ENCODE data around the gene TEX36.

TEX36 gene

DNA sequence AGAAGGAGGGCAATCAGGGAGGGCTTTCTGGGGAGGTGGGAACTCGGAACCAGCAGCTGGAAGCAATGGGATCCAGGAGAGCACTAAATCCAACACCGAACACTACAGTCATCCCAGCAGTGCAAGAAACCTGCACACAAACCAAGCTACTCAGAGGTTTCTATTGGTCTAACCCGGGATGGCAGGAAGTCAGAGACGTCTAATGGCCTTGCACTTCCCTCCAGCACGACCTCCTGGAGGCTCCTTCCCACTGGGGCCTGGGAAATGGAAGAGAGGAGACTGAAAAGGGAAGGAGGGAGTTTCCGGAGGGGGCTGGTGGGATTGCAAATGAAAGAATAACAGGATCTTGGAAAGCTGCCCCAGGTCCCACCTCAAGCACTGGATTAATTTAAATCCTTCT is 56.3 kb downstream of the TEX36 start:
- no peak overlapping the region for H3K27ac ChIP-seq (ENCODE audit: low read depth, low read length, poor library complexity, severe bottlenecking)

DNA sequence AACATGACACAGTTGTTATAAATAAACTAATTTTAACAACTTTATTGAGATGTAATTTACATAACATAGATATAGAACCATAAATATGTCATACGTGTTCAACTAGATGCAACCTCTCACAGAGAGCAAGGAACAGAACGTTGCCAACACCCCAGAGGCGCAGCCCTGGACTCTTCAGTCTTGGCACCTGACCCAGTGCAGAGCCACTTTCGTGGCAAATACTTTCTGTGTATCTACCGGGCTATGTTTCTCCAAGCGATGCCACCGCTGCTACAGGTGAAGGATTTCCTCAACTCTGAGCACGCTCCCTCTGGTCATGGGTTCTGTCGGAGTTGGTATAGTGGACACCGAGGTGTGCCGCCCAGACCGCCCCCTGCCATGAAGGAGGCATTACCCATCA is 57.4 kb downstream of the TEX36 start:
- Histone ChIP-seq H3K9ac (ENCODE audit: low read length) (no peak overlapping the region), H3K4me3 (ENCODE audit: low read depth, low read length, poor library complexity, severe bottlenecking) (no peak overlapping the region), H4K20me1 (ENCODE audit: insufficient read depth, low read length) (no peaks in the 10 kb centered on the region), H3K36me3 (ENCODE audit: insufficient read depth, low read length) (no peaks in the 10 kb centered on the region), H3K4me2 (ENCODE audit: low read length) (no peak overlapping the region), H3K9me2 (ENCODE audit: low read depth, low read length) (no peaks in the 10 kb centered on the region), H3K27ac (ENCODE audit: low read depth, low read length, poor library complexity, severe bottlenecking) (no peak overlapping the region), H2AFZ (ENCODE audit: low read length) (no peak overlapping the region), H3F3A (ENCODE audit: insufficient read depth, low read length) (no peaks in the 10 kb centered on the region), H3K79me2 (ENCODE audit: insufficient read depth, low read length) (no peaks in the 10 kb centered on the region), H3K27me3 (ENCODE audit: insufficient read depth, low read length) (0 out of 2 replicates have a peak, but pooled peaks cover 3% of the 10 kb centered on the region), H3K9me3 (ENCODE audit: low read length) (no peaks in the 10 kb centered on the region), H3K4me1 (ENCODE audit: insufficient read depth, low read length, severe bottlenecking) (no peaks in the 10 kb centered on the region)
- TF ChIP-seq, protein P1, sequence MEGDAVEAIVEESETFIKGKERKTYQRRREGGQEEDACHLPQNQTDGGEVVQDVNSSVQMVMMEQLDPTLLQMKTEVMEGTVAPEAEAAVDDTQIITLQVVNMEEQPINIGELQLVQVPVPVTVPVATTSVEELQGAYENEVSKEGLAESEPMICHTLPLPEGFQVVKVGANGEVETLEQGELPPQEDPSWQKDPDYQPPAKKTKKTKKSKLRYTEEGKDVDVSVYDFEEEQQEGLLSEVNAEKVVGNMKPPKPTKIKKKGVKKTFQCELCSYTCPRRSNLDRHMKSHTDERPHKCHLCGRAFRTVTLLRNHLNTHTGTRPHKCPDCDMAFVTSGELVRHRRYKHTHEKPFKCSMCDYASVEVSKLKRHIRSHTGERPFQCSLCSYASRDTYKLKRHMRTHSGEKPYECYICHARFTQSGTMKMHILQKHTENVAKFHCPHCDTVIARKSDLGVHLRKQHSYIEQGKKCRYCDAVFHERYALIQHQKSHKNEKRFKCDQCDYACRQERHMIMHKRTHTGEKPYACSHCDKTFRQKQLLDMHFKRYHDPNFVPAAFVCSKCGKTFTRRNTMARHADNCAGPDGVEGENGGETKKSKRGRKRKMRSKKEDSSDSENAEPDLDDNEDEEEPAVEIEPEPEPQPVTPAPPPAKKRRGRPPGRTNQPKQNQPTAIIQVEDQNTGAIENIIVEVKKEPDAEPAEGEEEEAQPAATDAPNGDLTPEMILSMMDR (IDR thresholded peaks at IDR 0.05; ENCODE audit: low read length): no peak
- TF ChIP-seq EZH2 (IDR thresholded peaks at IDR 0.05; ENCODE audit: borderline replicate concordance, low read length): no peak

More for the DNA sequence above, 56.3 kb downstream of the TEX36 start:
- H3K4me3 ChIP-seq (ENCODE audit: low read depth, low read length, poor library complexity, severe bottlenecking): no peak overlapping the region
- H3K79me2 ChIP-seq (ENCODE audit: insufficient read depth, low read length): no peaks in the 10 kb centered on the region
- no peak overlapping the region for H2AFZ ChIP-seq (ENCODE audit: low read length)
- H3K27me3 ChIP-seq (ENCODE audit: insufficient read depth, low read length): 0 out of 2 replicates have a peak, but pooled peaks cover 3% of the 10 kb centered on the region
- TF ChIP-seq, protein P1 (IDR thresholded peaks at IDR 0.05; ENCODE audit: low read length): no peak
- TF ChIP-seq EZH2 (IDR thresholded peaks at IDR 0.05; ENCODE audit: borderline replicate concordance, low read length): no peak
- no peak overlapping the region for H3K4me2 ChIP-seq (ENCODE audit: low read length)
- no peaks in the 10 kb centered on the region for H3K9me2 ChIP-seq (ENCODE audit: low read depth, low read length)
- H3K9ac ChIP-seq (ENCODE audit: low read length): no peak overlapping the region
- H3F3A ChIP-seq (ENCODE audit: insufficient read depth, low read length): no peaks in the 10 kb centered on the region
- no peaks in the 10 kb centered on the region for H4K20me1 ChIP-seq (ENCODE audit: insufficient read depth, low read length)
- H3K4me1 ChIP-seq (ENCODE audit: insufficient read depth, low read length, severe bottlenecking): no peaks in the 10 kb centered on the region
- no peaks in the 10 kb centered on the region for H3K36me3 ChIP-seq (ENCODE audit: insufficient read depth, low read length)
- no peaks in the 10 kb centered on the region for H3K9me3 ChIP-seq (ENCODE audit: low read length)

GRCh38 chr10:125624800-125625199 is 58.2 kb downstream of the TEX36 start:
- Histone ChIP-seq H3K27me3 (ENCODE audit: insufficient read depth, low read length) (0 out of 2 replicates have a peak, but pooled peaks cover 3% of the 10 kb centered on the region), H3K9me3 (ENCODE audit: low read length) (no peaks in the 10 kb centered on the region), H3K4me1 (ENCODE audit: insufficient read depth, low read length, severe bottlenecking) (no peaks in the 10 kb centered on the region), H3K27ac (ENCODE audit: low read depth, low read length, poor library complexity, severe bottlenecking) (no peak overlapping the region), H2AFZ (ENCODE audit: low read length) (no peak overlapping the region), H3K4me3 (ENCODE audit: low read depth, low read length, poor library complexity, severe bottlenecking) (no peak overlapping the region), H3F3A (ENCODE audit: insufficient read depth, low read length) (no peaks in the 10 kb centered on the region), H3K9ac (ENCODE audit: low read length) (no peak overlapping the region), H3K4me2 (ENCODE audit: low read length) (no peak overlapping the region), H4K20me1 (ENCODE audit: insufficient read depth, low read length) (no peaks in the 10 kb centered on the region), H3K9me2 (ENCODE audit: low read depth, low read length) (no peaks in the 10 kb centered on the region), H3K79me2 (ENCODE audit: insufficient read depth, low read length) (no peaks in the 10 kb centered on the region), H3K36me3 (ENCODE audit: insufficient read depth, low read length) (no peaks in the 10 kb centered on the region)
- TF ChIP-seq, protein P1 (IDR thresholded peaks at IDR 0.05; ENCODE audit: low read length): no peak
- TF ChIP-seq EZH2 (IDR thresholded peaks at IDR 0.05; ENCODE audit: borderline replicate concordance, low read length): no peak
